ENCODE results near the gene ZBTB32. TPM values are rescaled to one million over a fixed set of nuclear protein-coding genes. Genes with fewer than 3 reads are reported as not detected.

ZBTB32 gene
- total RNA-seq, 1 donor from 2014 or later: not detected

- H3K9me3 Mint-ChIP-seq (ENCODE audit: unreplicated experiment): no peaks in the 10 kb centered on the region
- H3K79me2 ChIP-seq (ENCODE audit: insufficient read depth, low read length): peaks cover 26% of the 10 kb centered on the region
- H3K36me3 ChIP-seq (ENCODE audit: insufficient read depth, low read length): no peaks in the 10 kb centered on the region
- no peaks in the 10 kb centered on the region for H3K27me3 ChIP-seq (ENCODE audit: insufficient read depth, low read length)
- FAIRE-seq (no peak), DNase-seq (ENCODE audit: low read depth) (no peak)
- no peak overlapping the region for H3K9ac ChIP-seq (ENCODE audit: low read length)
- H4K20me1 ChIP-seq (ENCODE audit: insufficient read depth, low read length): no peaks in the 10 kb centered on the region
- peaks cover 12% of the 10 kb centered on the region for H3K4me1 ChIP-seq (ENCODE audit: insufficient read depth, low read length)
- no peak for TF ChIP-seq EZH2 (IDR thresholded peaks at IDR 0.05; ENCODE audit: insufficient read depth, low read length)
- no peak for TF ChIP-seq CTCF (IDR thresholded peaks at IDR 0.05; ENCODE audit: insufficient read depth, low read depth, low read length)
- H3K27ac ChIP-seq (ENCODE audit: low read depth, low read length): no peak overlapping the region
- peak overlapping the region; percentile 99 for H3K4me3 Mint-ChIP-seq (ENCODE audit: unreplicated experiment)
- H3K27me3 Mint-ChIP-seq (ENCODE audit: low read depth, unreplicated experiment): no peaks in the 10 kb centered on the region
- peak overlapping the region; percentile 75 for H2AFZ ChIP-seq (ENCODE audit: low read depth, low read length)
- no peak overlapping the region for H3K4me3 ChIP-seq (ENCODE audit: insufficient read depth, low read depth, low read length)
- H3K27ac Mint-ChIP-seq (ENCODE audit: unreplicated experiment): peak overlapping the region; percentile 55
- peaks cover 3% of the 10 kb centered on the region for H3K36me3 Mint-ChIP-seq (ENCODE audit: low read depth, unreplicated experiment)
- no peaks in the 10 kb centered on the region for H3K9me3 ChIP-seq (ENCODE audit: insufficient read depth, low read depth, low read length)
- H3K4me2 ChIP-seq (ENCODE audit: low read length): peak overlapping the region; percentile 91
- H3K4me1 Mint-ChIP-seq (ENCODE audit: low read depth, unreplicated experiment): peaks cover 13% of the 10 kb centered on the region
These were observed 39.5 kb downstream of the ZBTB32 start for GRCh38 chr19:35743640-35744429.

- H4K20me1 ChIP-seq (ENCODE audit: insufficient read depth, low read length): peaks cover under 1% of the 10 kb centered on the region
- Mint-ChIP-seq H3K27ac (ENCODE audit: unreplicated experiment) (peak overlapping the region; percentile 98), H3K9me3 (ENCODE audit: unreplicated experiment) (no peaks in the 10 kb centered on the region), H3K36me3 (ENCODE audit: low read depth, unreplicated experiment) (peaks cover 3% of the 10 kb centered on the region), H3K4me1 (ENCODE audit: low read depth, unreplicated experiment) (peaks cover 17% of the 10 kb centered on the region), H3K4me3 (ENCODE audit: unreplicated experiment) (peak overlapping the region; percentile 99), H3K27me3 (ENCODE audit: low read depth, unreplicated experiment) (no peaks in the 10 kb centered on the region)
- peak overlapping the region; percentile 98 for H3K9ac ChIP-seq (ENCODE audit: low read length)
- H3K36me3 ChIP-seq (ENCODE audit: insufficient read depth, low read length): no peaks in the 10 kb centered on the region
- H3K4me2 ChIP-seq (ENCODE audit: low read length): peak overlapping the region; percentile 91
- DNase-seq (ENCODE audit: low read depth) (peak; percentile 83), FAIRE-seq (no peak)
- no peaks in the 10 kb centered on the region for H3K9me3 ChIP-seq (ENCODE audit: insufficient read depth, low read depth, low read length)
- peaks cover 32% of the 10 kb centered on the region for H3K79me2 ChIP-seq (ENCODE audit: insufficient read depth, low read length)
- H3K4me1 ChIP-seq (ENCODE audit: insufficient read depth, low read length): peaks cover 15% of the 10 kb centered on the region
- H2AFZ ChIP-seq (ENCODE audit: low read depth, low read length): peak overlapping the region; percentile 75
- peak overlapping the region; percentile 91 for H3K4me3 ChIP-seq (ENCODE audit: insufficient read depth, low read depth, low read length)
- no peaks in the 10 kb centered on the region for H3K27me3 ChIP-seq (ENCODE audit: insufficient read depth, low read length)
- peak; percentile 20 for TF ChIP-seq CTCF (IDR thresholded peaks at IDR 0.05; ENCODE audit: insufficient read depth, low read depth, low read length)
- no peak for TF ChIP-seq EZH2 (IDR thresholded peaks at IDR 0.05; ENCODE audit: insufficient read depth, low read length)
- peak overlapping the region; percentile 95 for H3K27ac ChIP-seq (ENCODE audit: low read depth, low read length)
These were observed 40.3 kb downstream of the ZBTB32 start for GRCh38 chr19:35744430-35745327.
